Measurements from ENCODE around the gene PEX19. TPM values are rescaled to one million over a fixed set of nuclear protein-coding genes. Genes with fewer than 3 reads are reported as not detected.

PEX19 gene
- total RNA-seq, 4 donors from 2014 or later, result 21.2 to 39.7 (median 25.1) TPM

DNA sequence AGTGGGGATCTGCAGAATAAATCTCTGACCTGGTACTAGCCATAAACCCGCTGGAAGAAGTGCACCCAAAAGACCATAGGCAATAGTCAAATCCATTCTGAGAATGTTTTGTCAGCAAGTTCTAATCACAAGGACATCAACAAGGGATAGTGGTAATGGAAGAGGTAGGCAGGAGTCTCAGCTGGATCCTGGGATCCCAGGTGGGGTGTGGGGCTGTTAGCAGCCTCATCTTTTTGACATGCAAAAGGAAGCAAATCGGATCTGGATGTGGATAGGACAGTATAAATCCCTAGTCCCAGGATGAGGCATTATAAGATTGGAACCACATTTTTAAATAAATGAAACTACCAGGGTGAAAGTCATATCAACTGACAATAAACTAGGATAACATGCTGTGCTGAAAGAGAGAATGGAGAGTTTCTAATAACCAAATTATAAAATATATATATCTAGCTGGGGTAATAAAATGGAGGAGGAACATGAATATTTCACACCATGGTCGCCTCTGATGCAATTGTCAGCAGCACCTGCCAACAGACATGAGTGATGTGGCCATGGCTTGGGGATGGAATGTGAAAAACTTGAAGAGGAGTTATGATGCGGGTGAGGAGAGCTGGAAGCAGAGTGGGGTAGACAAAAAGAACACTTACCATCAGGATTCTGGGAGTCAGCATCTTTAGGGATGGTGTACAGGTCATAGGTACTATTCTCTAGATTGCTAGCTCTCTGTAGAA is 23.7 kb upstream of the PEX19 start:
- no peaks in the 10 kb centered on the region for H3K9me3 ChIP-seq
- no peaks in the 10 kb centered on the region for H3K27me3 ChIP-seq
- intact Hi-C loops (cut with DNase I), result no loop called here
- DNase-seq, result no peak
- 87 to 88% methylated on average over 4 of the region's 4 CpGs for WGBS, 2 donors
- no peaks in the 10 kb centered on the region for H3K4me1 ChIP-seq
- no peak overlapping the region for H3K27ac ChIP-seq
- H3K36me3 ChIP-seq, result peaks cover 32 to 100% (median 69%) of the 10 kb centered on the region in 3 donors
- TF ChIP-seq POLR2A (IDR thresholded peaks at IDR 0.05) (no peak), CTCF (IDR thresholded peaks at IDR 0.05) (no peak)
- H3K4me3 ChIP-seq, result no peak overlapping the region

DNA sequence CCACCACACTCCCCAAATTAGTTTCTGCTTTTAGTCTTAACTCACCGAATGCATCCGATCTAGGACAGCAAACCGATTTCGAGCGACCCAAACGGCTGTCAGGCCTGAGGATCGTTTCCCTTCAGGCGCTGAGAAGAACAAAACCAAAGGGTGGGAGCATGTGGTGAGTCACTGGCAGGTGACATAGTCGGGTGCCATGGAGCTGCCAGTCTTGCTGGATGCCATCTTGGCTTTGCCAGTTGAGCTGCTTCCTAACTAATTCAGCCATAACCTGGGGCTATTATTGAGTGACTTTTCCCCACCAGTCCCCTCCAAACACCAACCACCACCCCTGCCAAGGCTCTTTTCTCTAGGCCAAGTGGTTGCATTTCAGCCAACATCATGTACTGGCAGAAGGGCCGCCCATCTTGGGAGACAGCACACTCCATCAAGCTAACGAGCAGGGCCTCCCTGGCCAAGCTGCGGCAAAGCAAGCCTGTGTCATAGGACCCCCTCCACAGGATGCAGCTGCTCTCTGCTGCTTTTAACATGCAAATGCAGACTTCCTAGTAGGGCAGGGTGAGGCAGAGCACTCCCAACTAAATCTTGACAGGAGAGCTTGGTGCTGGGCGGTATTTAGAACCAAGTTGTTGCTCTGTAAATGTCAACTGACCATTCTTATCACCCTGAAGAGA is 22.3 kb upstream of the PEX19 start:
- no peak for DNase-seq
- no peaks in the 10 kb centered on the region for H3K9me3 ChIP-seq
- H3K4me3 ChIP-seq, result no peak overlapping the region
- H3K4me1 ChIP-seq, result no peaks in the 10 kb centered on the region
- intact Hi-C loops (cut with DNase I), result no loop called here
- WGBS, 2 donors, result 83 to 86% methylated on average over 10 of the region's 13 CpGs
- peaks cover 32 to 100% (median 66%) of the 10 kb centered on the region in 3 donors for H3K36me3 ChIP-seq
- H3K27me3 ChIP-seq, result no peaks in the 10 kb centered on the region
- TF ChIP-seq POLR2A (IDR thresholded peaks at IDR 0.05) (no peak), CTCF (IDR thresholded peaks at IDR 0.05) (no peak)
- no peak overlapping the region for H3K27ac ChIP-seq

GRCh38 chr1:160300173-160300572 is 15.2 kb upstream of the PEX19 start:
- Histone ChIP-seq H3K36me3 (peaks cover 24 to 98% (median 57%) of the 10 kb centered on the region in 3 donors), H3K27ac (no peak overlapping the region), H3K27me3 (no peaks in the 10 kb centered on the region), H3K9me3 (no peaks in the 10 kb centered on the region), H3K4me1 (no peaks in the 10 kb centered on the region), H3K4me3 (no peak overlapping the region)
- 87 to 88% methylated on average over 7 of the region's 7 CpGs for WGBS, 2 donors
- DNase-seq, result no peak
- TF ChIP-seq CTCF (IDR thresholded peaks at IDR 0.05), result no peak
- TF ChIP-seq POLR2A (IDR thresholded peaks at IDR 0.05), result no peak
- intact Hi-C loops (cut with DNase I), result no loop called here

GRCh38 chr1:160296036-160296435 is 11.1 kb upstream of the PEX19 start:
- Histone ChIP-seq H3K27me3 (no peaks in the 10 kb centered on the region), H3K9me3 (no peaks in the 10 kb centered on the region), H3K27ac (no peak overlapping the region), H3K4me1 (peaks cover 0 to 3% (median 0%) of the 10 kb centered on the region in 3 donors), H3K36me3 (peaks cover 56 to 100% (median 76%) of the 10 kb centered on the region in 3 donors), H3K4me3 (no peak overlapping the region)
- intact Hi-C loops (cut with DNase I), result no loop called here
- no peak for DNase-seq
- WGBS, 2 donors, result 90 to 100% methylated on average over 1 of the region's 1 CpG
- TF ChIP-seq CTCF (IDR thresholded peaks at IDR 0.05) (no peak), POLR2A (IDR thresholded peaks at IDR 0.05) (no peak)
